ENCODE results near the gene TRIM26. TPM values are rescaled to one million over a fixed set of nuclear protein-coding genes. Genes with fewer than 3 reads are reported as not detected.
"Not testable (repeated sequence)": the region's sequence is repeated elsewhere in the genome, so short reads cannot be mapped to it uniquely, and the experiment has no call there.

The TRIM26 gene
- total and polyA plus RNA-seq, 8 donors: 29.4 to 51.3 (median 31.9) TPM

GRCh38 chr6:30143780-30144179 is 69.4 kb downstream of the TRIM26 start:
- H3K36me3 ChIP-seq: no peaks in the 10 kb centered on the region

GRCh38 chr6:30142665-30143064 is 70.5 kb downstream of the TRIM26 start:
- intact Hi-C loops (cut with DNase I): no loop called here

More at GRCh38 chr6:30143780-30144179, 69.4 kb downstream of the TRIM26 start:
- no peak for TF ChIP-seq CTCF (IDR thresholded peaks at IDR 0.05)
- H3K4me3 ChIP-seq: no peak overlapping the region
- no peak for ATAC-seq
- no peak overlapping the region for H3K27ac ChIP-seq
- no peaks in the 10 kb centered on the region for H3K9me3 ChIP-seq
- DNase-seq: no peak
- no peaks in the 10 kb centered on the region for H3K4me1 ChIP-seq
- peaks cover 12 to 39% of the 10 kb centered on the region in 2 donors for H3K27me3 ChIP-seq
- intact Hi-C loops (cut with DNase I): no loop called here

DNA sequence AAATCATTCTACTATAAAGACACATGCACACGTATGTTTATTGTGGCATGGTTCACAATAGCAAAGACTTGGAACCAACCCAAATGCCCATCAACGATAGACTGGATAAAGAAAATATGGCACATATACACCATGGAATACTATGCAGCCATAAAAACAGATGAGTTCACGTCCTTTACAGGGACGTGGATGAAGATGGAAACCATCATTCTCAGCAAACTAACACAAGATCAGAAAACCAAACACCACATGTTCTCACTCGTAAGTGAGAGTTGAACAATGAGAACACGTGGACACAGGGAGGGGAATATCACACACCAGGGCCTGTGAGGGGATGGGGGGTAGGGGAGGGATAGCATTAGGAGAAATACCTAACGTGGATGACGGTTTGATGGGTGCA is 73.0 kb downstream of the TRIM26 start:
- H3K36me3 ChIP-seq; DNase-seq; intact Hi-C loops (cut with DNase I); H3K4me3 ChIP-seq; H3K9me3 ChIP-seq; ATAC-seq; H3K27ac ChIP-seq; H3K4me1 ChIP-seq: not testable (repeated sequence)
- H3K27me3 ChIP-seq: peaks cover 15 to 39% of the 10 kb centered on the region in 2 donors

More at GRCh38 chr6:30142665-30143064, 70.5 kb downstream of the TRIM26 start:
- Histone ChIP-seq H3K27me3 (peaks cover 15 to 43% of the 10 kb centered on the region in 2 donors), H3K36me3 (no peaks in the 10 kb centered on the region), H3K27ac (no peak overlapping the region), H3K4me3 (no peak overlapping the region), H3K9me3 (no peaks in the 10 kb centered on the region), H3K4me1 (no peaks in the 10 kb centered on the region)
- DNase-seq: no peak
- TF ChIP-seq CTCF (IDR thresholded peaks at IDR 0.05): no peak
- no peak for ATAC-seq

GRCh38 chr6:30136570-30137286 is 76.5 kb downstream of the TRIM26 start:
- Histone ChIP-seq H3K36me3 (no peaks in the 10 kb centered on the region), H3K9me3 (no peaks in the 10 kb centered on the region), H3K27ac (no peak overlapping the region), H3K4me3 (no peak overlapping the region), H3K27me3 (peaks cover 6 to 47% of the 10 kb centered on the region in 2 donors), H3K4me1 (no peaks in the 10 kb centered on the region)
- intact Hi-C loops (cut with DNase I): no loop called here
- ATAC-seq: no peak
- DNase-seq: no peak
- no peak for TF ChIP-seq CTCF (IDR thresholded peaks at IDR 0.05)

DNA sequence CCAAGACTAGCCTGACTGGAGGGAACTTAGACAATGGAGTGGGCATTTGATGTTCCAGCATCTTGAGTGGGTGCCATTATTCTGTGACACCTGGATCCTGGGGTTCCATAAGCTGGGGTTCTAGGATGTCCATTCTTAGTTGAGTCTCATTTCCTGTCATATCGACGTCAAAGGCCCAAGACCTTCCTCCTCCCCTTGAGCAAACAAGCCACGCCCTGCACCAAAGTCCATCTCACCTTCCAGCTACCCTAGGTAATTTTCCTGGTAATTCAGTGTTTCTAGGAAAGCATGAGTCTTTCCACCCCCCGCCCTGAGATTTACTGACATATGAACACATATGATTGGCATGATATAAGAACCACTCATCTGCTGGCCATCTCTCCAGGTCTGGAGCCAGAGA is 77.4 kb downstream of the TRIM26 start, which contains the start of gene TRIM40:
Gene TRIM40 (plus strand): TSS at position 384 of the 400 bp plus-strand sequence. CDS start 897 bp downstream, outside the sequence.
- DNase-seq: no peak
- H3K27me3 ChIP-seq: peaks cover 2 to 49% of the 10 kb centered on the region in 2 donors
- no peak within 1 kb of the TSS for H3K27ac ChIP-seq
- H3K4me1 ChIP-seq: peaks cover 0 to 3% of the 10 kb centered on the region in 2 donors
- intact Hi-C loops (cut with DNase I): no loop called here
- ATAC-seq: no peak
- H3K4me3 ChIP-seq: no peak within 1 kb of the TSS
- TF ChIP-seq CTCF (IDR thresholded peaks at IDR 0.05): no peak
- H3K36me3 ChIP-seq: no peaks in the 10 kb centered on the region
- no peaks in the 10 kb centered on the region for H3K9me3 ChIP-seq

Data from left lung (tissue), 10 donors.